Left lobe of liver (tissue), 2 donors: ENCODE results near the gene NRXN3. TPM values are rescaled to one million over a fixed set of nuclear protein-coding genes. Genes with fewer than 3 reads are reported as not detected.

Source experiments
- ATAC-seq: fragments of 200-7000 bp; cut with Tn5 transposase; one replicate; pipeline ENCODE4 v1.9.1; 2020; ENCODE audit warnings: mild to moderate bottlenecking, moderate library complexity
- DNase-seq: peaks from one replicate; pipeline ENCODE4 v3.0.0-alpha.2; 2020; ENCODE audit warnings: low spot score
- total RNA-seq: library from RNA; stranded (reverse); gene quantifications from one replicate; pipeline ENCODE4 v1.2.1, GENCODE V29; 2021
- donor health status: DM: no; HTN: no; CAD: no; lungs with moderate emphysema.
- donor health status: DM: no; HTN: yes; CAD: no.

The NRXN3 gene
- total RNA-seq, 1 donor from 2014 or later = 0.20 TPM

- no peak for DNase-seq
- peak; percentile 63 for ATAC-seq
These were observed 693.0 kb downstream of the NRXN3 start for GRCh38 chr14:78863143-78863542.

GRCh38 chr14:78872837-78873236 lies 702.7 kb downstream of the NRXN3 start:
- ATAC-seq (no peak), DNase-seq (no peak)

GRCh38 chr14:78873581-78873980 lies 703.4 kb downstream of the NRXN3 start:
- no peak for DNase-seq
- no peak for ATAC-seq

- ATAC-seq (no peak), DNase-seq (no peak)
These were observed 704.9 kb downstream of the NRXN3 start for GRCh38 chr14:78875049-78875448.

GRCh38 chr14:78885884-78886283 lies 715.7 kb downstream of the NRXN3 start:
- no peak for DNase-seq
- no peak for ATAC-seq

- ATAC-seq (no peak), DNase-seq (no peak)
These were observed 727.3 kb downstream of the NRXN3 start for GRCh38 chr14:78897443-78897842.

- ATAC-seq (peak; percentile 45), DNase-seq (no peak)
These were observed 731.9 kb downstream of the NRXN3 start for GRCh38 chr14:78902010-78902623.

- ATAC-seq (no peak), DNase-seq (no peak)
These were observed 733.9 kb downstream of the NRXN3 start for GRCh38 chr14:78904094-78904493.

- ATAC-seq = no peak
- no peak for DNase-seq
These were observed 747.3 kb downstream of the NRXN3 start for GRCh38 chr14:78917462-78917861.

GRCh38 chr14:78921856-78922255 lies 751.7 kb downstream of the NRXN3 start:
- no peak for DNase-seq
- ATAC-seq = no peak

GRCh38 chr14:78927261-78927660 lies 757.1 kb downstream of the NRXN3 start:
- ATAC-seq (no peak), DNase-seq (no peak)

GRCh38 chr14:78933166-78933565 lies 763.0 kb downstream of the NRXN3 start:
- ATAC-seq (no peak), DNase-seq (no peak)

- peak; percentile 67 for ATAC-seq
- DNase-seq = no peak
These were observed 763.9 kb downstream of the NRXN3 start for GRCh38 chr14:78933948-78934524.

GRCh38 chr14:78946949-78947348 lies 776.8 kb downstream of the NRXN3 start:
- no peak for ATAC-seq
- DNase-seq = no peak

- ATAC-seq = no peak
These were observed 777.5 kb downstream of the NRXN3 start for GRCh38 chr14:78947681-78948080.

GRCh38 chr14:78950649-78951048 lies 780.5 kb downstream of the NRXN3 start:
- ATAC-seq (no peak), DNase-seq (no peak)

More at GRCh38 chr14:78947681-78948080, 777.5 kb downstream of the NRXN3 start:
- DNase-seq = no peak

- DNase-seq (no peak), ATAC-seq (no peak)
These were observed 781.4 kb downstream of the NRXN3 start for GRCh38 chr14:78951602-78952001.

GRCh38 chr14:78959674-78960264 lies 789.6 kb downstream of the NRXN3 start:
- DNase-seq (peak; percentile 65), ATAC-seq (peak; percentile 99)

- no peak for ATAC-seq
- DNase-seq = no peak
These were observed 797.1 kb downstream of the NRXN3 start for GRCh38 chr14:78967111-78967809.

GRCh38 chr14:78968265-78968664 lies 798.1 kb downstream of the NRXN3 start:
- no peak for ATAC-seq
- DNase-seq = no peak

GRCh38 chr14:78970677-78971076 lies 800.5 kb downstream of the NRXN3 start:
- no peak for ATAC-seq

GRCh38 chr14:78972440-78972839 lies 802.3 kb downstream of the NRXN3 start:
- ATAC-seq = no peak
- DNase-seq = no peak

More at GRCh38 chr14:78970677-78971076, 800.5 kb downstream of the NRXN3 start:
- DNase-seq = no peak
